AG20443 (cell line): ENCODE results near the gene PTMA.
"Not testable (repeated sequence)": the region's sequence is repeated elsewhere in the genome, so short reads cannot be mapped to it uniquely, and the experiment has no call there.

ENCODE experiments used
- DNase-seq: peaks from one replicate; pipeline ENCODE4 v3.0.0; 2012; ENCODE audit warnings: low spot score, mixed read lengths

The PTMA gene, protein sequence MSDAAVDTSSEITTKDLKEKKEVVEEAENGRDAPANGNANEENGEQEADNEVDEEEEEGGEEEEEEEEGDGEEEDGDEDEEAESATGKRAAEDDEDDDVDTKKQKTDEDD

GRCh38 chr2:231707927-231708772, at the start of gene PTMA:
PTMA (plus strand) TSS chr2:231708525; CDS start chr2:231708707, 182 bp downstream.
- DNase-seq = peak; percentile 95

DNA sequence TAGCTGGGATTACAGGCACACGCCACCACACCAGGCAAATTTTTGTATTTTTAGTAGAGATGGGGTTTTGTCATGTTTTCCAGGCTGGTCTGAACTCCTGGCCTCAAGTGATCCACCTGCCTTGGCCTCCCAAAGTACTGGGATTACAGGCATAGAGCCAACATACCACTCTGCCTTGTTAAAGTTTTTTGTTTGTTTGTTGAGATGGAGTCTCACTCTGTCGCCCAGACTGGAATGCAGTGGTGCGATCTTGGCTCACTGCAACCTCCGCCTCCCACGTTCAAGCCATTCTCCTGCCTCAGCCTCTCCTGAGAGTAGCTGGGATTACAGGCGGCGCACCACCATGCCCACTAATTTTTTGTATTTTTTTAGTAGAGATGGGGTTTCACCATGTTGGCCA, 48.3 kb upstream of the PTMA start:
- not testable (repeated sequence) for DNase-seq

DNA sequence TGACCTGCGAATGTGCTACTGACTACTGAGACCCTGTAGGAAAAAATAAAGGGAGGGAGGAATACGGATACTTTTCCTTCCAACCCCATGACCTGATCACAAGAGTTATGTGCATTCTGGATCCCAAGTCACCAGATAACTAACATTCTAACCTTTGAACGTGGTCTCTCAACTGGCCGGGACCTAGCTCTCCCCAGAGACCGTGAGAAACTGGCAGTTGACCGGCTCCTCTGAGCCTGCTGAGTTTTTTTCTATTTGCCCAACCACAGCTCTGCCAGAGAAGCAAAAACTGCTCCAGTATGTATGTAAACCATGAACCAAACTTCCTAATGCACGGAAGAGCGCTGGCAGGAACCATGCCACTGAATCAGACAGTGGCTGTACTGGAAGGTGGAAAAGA, 47.5 kb upstream of the PTMA start:
- DNase-seq = no peak

DNA sequence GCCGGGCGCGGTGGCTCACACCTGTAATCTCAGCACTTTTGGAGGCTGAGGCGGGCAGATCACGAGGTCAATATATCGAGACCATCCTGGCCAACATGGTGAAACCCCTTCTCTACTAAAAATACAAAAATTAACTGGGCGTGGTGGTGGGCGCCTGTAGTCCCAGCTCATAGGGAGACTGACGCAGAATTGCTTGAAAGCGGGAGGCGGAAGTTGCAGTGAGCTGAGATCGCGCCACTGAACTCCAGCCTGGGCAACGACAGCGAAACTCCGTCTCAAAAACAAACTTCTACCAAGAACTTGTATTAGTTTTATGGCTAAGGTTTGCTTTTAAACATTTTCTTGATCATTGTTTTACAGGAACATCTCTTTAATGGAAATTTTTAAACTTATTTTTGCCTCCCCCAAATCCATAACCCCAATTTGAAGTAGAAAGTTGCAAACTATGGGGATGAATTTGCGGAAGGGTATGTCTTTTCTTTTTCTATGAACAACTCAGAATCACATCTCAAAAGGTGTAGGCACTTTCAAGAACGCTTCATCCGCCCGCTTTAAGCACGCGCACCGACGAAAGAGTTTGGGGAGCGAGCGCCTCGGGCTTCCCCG, 46.8 kb upstream of the PTMA start:
- DNase-seq = no peak

GRCh38 chr2:231662028-231662810, 46.1 kb upstream of the PTMA start:
- DNase-seq = peak; percentile 95

DNA sequence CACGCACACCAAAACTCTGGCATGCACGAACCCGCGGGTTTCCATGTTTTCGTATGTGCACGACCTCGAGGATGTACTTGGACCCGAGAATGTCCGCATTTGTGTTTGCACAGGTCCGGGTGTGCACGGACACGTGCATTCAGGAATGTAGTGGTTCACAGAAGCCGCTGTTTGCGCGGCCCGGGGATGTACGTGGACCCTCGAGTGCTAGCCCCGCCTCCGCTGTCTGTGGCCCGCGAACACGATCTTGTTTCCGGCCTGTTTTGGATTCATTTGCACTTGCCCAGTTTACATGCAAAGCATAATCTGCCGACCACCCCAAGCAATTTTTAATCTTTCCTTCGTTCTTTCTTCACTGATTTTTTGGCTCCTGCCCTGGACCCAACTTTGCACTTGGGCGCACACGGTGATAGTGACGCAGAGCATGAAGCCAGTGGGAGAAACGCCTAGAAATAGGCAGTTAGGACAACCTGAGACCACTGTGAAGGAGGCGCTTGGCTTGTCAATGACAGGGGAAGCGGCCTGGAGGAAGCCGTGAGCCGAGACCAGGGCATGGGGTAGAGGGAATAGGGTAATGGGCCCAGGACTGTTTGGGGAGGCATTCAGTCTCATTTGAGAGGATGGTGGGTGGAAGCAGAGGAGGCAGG, 45.4 kb upstream of the PTMA start:
- no peak for DNase-seq

GRCh38 chr2:231663458-231664212, 44.7 kb upstream of the PTMA start:
- no peak for DNase-seq

DNA sequence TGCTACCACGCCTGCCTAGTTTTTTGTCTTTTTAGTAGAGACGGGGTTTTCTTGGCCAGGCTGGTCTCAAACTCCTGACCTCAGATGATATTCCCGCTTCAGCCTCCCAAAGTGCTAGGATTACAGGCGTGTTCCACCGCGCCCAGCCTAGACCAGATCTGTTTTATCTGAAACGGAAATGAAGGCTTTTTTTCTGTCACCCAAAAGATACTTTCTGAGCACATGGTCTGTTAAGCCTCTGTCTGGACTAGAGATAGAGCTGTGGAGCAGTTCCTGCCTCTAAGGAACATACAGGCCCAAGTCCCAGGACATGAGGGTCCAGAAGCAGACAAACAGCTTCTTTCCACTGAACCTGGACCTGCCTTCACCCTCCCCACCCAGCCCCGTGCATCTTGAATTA, 43.6 kb upstream of the PTMA start:
- DNase-seq = no peak

DNA sequence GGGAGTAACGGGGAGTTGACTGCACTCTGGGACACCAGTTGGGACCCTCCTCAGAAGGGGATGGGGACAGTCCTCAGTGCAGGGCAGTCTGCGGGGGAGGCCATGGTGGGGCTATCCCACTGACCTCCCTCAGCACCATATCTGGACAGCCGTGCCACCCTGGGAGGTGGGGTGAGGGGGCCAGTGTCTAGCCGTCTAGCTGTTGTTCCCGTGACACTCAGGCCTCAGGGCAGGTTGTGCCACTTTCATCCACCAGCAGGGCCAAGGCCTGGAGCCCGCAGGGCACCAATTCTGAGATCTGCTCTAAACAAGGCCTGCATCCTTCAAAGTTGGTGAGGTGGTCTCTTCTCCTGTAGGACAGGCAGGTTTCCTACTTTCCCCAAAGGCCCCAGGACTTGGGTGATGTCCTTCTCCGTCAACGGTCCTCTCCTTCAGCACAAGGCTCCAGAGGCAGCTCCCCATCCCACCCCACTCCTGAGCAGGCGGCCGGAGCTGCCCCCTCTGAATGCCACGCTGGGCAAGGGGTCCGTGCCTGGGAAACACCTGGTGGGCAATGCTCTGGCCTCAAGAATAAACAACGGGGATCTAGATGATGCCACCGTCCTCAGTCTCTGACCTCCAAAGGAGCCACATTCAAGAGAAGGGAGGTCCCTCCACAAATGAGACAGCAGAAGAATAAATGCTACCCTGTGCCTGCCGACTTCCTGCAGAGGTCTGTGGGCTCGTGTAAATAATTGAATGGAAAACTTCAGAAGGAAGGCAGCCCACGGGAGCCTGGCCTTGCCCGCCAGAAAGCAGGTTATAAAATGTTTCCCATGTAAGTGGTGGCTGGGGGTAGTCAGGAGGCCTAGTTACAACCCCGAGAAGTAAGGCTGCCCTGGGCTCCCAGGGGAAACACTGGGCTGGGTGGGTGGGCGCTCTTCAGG, 42.8 kb upstream of the PTMA start:
- no peak for DNase-seq

- peak; percentile 92 for DNase-seq
These were observed 41.9 kb upstream of the PTMA start for GRCh38 chr2:231666171-231667095.

DNA sequence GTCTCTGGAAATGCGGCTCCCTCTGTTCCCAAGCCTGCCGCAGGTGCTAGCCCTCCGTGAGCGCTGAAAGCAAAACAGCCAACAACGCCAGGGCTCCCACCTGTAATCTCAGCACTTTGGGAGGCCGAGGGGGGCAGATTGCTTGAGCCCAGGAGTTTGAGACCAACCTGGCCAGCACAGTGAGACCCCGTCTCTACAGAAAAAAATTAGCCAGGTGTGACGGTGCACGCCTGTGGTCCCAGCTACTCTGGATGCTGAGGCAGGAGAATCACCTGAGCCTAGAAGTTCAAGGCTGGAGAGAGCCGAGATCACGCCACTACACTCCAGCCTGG, 41.3 kb upstream of the PTMA start:
- no peak for DNase-seq

GRCh38 chr2:231667496-231667895, 40.8 kb upstream of the PTMA start:
- DNase-seq = no peak

DNA sequence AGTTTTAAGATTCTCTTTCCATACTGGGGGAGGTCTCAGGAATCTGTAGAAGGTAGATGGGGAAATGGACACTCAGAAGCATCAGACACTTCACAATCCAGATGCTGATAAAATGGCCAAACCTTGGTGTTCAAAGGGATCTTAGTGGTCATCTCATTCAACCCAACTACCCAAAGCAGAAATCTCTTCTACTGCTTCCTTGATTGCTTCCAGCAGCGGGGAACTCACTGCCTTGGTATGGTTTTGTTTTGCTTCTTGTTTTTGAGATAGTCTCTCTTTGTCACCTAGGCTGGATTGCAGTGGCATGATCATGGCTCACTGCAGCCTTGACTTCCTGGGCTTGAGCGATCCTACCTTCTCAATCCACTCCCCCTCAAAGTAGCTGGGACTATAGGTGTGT, 39.3 kb upstream of the PTMA start:
- DNase-seq = no peak

DNA sequence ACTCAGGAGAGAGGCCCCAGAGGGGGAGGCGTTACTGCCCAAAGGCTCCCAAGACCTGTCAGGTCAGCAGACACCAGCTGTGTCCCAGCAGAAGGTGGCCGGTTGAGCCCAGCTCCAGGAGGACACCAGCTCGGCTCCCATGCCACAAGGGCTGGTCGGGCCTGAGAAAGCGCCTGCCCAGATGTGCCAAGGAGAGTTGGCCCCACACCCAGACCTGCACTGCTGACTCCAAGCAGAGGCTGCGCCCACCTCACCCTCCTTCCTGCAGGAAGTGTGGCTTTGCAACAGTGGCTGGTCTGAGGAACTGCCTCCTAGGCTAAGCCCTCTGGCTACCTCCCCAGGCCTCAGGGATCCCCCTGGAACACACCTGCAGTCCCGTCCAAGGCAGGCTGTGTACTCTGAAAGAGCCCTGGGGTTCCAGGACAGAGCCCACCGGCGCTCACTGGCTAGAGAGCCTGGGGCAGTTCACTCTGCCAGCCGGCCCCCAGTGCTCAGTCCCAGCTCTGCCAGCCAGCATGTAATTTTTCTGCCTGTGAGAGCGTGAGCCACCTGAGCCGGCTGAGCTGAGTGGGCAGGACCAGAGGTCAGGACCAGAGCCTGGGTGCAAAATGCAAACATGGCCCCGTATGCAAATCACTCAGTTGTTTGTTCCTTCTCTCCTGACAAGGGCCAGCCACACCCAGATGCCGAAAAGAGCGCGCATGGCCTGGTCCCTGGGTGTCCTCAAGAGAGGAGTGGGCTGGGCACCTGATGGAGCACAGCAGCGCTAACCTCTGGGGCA, 36.9 kb upstream of the PTMA start:
- DNase-seq = no peak

DNA sequence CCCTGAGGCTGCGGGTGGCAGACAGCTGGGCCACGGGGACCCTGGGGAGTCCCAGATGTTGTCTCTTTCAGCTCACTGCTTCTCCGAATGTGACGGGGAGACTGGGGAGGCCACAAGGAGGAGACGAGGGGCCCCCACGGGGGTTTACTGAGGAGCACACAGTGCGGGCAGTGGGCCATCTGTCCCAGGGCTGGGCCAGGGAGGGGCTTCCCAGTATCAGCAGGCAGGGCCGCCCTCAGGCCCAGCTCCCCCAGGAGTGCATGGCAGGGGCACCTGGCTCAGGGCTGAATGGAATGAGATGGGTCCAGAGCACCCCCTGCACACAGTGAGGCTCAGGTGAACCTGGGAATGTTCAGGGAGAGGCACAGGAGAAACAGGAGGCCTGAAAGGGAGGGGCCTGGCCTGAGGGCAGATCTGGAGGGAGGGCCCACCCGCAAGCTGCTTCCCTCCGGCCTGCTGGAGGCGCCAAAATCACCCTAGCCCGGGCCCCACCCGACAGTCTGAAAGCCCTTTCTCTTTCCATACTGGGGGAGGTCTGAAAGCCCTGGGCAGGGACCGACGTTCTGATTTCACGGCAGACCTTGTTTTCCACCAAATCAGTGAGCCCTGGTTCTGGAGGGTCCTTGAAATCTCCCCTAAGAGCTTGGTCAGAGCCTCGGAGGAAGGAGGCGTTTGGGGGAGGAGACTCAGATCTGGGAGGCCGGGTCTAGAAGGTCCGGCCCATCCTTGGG, 35.5 kb upstream of the PTMA start:
- peak; percentile 46 for DNase-seq

DNA sequence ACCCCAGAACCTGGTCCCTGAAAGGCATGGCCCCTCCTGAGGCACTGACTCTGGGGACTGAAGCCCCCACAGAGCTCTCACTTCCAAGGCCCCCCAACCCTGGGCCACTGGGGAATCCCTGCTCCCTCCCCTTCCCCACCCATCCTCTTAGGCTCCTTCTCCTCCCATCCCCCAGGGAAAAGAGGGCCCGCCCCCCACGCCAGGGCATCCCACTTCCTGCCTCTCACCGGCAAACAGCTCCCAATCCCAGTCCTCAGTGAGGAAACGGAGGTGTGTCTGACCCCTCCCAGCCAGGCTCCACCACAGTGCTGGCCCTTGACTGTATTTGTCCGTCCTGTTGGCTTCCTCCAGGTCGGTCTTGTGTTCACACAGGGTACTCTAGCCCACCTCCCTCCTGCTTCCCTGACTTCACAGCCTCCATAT, 35.0 kb upstream of the PTMA start:
- DNase-seq = no peak

DNA sequence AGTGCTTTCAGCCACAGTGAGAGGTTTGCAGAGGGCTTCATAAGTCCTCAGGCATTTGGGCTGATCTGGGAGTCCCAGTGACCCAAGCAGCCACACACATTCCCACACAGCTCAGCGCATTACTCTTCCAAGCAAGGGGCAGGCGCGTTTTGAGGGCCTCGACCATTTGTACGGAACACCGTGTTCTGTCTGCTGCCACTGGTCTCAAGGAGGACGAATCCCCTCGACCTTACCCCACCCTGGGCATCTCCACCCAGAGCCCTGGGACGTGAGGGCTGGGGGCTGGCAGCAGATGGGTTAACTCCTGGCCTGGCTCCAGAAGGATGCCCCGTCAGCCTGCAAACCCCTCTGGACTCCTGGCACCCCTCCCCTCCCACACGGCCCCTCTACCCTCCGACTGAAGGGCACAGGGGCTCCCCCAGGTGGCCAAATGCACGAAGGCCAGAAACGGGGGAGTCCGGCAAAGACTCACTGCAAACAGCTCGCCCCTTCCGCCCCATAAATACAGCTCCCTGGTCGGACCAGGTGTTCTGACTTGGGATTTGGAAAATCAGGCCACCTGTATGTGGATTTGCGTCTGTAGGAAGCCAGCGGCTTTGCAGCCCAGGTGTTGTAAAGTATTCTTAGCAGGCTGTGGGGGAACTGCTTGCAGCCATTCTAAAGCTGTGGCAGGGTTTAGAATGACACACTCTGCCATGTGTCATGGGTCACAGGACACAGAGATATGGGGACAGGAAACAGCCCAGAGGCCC, 33.6 kb upstream of the PTMA start:
- DNase-seq = peak; percentile 72
